Measurements from ENCODE around the gene ADGRG2.
"Not testable (repeated sequence)": the region's sequence is repeated elsewhere in the genome, so short reads cannot be mapped to it uniquely, and the experiment has no call there.

ADGRG2 gene

DNA sequence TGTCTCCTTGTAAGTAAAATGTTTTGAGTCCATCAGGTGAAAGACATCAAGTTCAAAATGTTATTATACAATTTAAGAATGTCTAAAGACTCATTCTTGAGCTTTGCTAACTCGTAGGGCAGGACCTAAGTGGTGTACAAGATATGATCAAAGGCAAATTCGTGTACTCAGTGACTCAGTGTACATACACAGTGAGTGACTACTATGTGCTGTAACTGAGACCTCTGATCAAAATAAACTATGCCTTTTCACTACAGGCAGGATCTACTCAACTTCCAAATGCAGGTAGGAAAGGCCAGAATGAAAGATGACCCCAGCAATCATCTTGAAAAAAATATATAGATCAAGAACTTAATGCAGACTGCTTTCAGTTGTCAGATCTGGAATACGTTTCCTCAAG is 49.9 kb downstream of the ADGRG2 start:
- no peaks in the 10 kb centered on the region for H3K9me3 ChIP-seq (ENCODE audit: control insufficient read depth, low read length)
- peaks cover 8% of the 10 kb centered on the region for H3K4me1 ChIP-seq (ENCODE audit: control insufficient read depth, insufficient read depth, low read length)
- no peaks in the 10 kb centered on the region for H3K27me3 ChIP-seq (ENCODE audit: control insufficient read depth, insufficient read depth, low read length)

DNA sequence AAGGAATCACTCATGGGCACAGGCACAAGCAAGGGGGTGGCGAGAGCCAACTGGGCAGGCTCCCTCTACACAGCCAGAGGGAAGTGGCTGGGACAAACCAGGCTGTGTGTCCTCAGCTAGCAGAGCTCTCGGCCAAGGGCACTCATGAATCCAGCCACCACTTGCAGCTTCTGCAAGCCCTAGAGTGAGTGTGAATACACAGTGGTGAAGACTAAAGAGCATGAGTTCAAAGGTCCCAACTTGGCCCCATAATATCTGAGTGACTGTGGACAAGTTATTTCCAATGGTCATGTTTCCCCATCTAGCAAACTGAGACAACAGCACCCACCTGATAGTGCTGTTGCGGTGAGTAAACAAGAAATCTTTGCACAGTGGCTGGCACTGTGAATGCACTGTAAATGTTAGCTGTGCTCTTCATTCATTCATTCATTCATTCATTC is 51.7 kb downstream of the ADGRG2 start:
- Histone ChIP-seq H3K9me3 (ENCODE audit: control insufficient read depth, low read length) (no peaks in the 10 kb centered on the region), H3K4me3 (ENCODE audit: low read length) (no peak overlapping the region), H3K9ac (ENCODE audit: low read length) (no peak overlapping the region), H3K27me3 (ENCODE audit: control insufficient read depth, insufficient read depth, low read length) (no peaks in the 10 kb centered on the region), H3K4me1 (ENCODE audit: control insufficient read depth, insufficient read depth, low read length) (peaks cover 8% of the 10 kb centered on the region), H3K36me3 (ENCODE audit: control insufficient read depth, insufficient read depth, low read length) (no peaks in the 10 kb centered on the region)

More for the DNA sequence above, 49.9 kb downstream of the ADGRG2 start:
- Histone ChIP-seq H3K36me3 (ENCODE audit: control insufficient read depth, insufficient read depth, low read length) (no peaks in the 10 kb centered on the region), H3K9ac (ENCODE audit: low read length) (no peak overlapping the region), H3K4me3 (ENCODE audit: low read length) (no peak overlapping the region)

DNA sequence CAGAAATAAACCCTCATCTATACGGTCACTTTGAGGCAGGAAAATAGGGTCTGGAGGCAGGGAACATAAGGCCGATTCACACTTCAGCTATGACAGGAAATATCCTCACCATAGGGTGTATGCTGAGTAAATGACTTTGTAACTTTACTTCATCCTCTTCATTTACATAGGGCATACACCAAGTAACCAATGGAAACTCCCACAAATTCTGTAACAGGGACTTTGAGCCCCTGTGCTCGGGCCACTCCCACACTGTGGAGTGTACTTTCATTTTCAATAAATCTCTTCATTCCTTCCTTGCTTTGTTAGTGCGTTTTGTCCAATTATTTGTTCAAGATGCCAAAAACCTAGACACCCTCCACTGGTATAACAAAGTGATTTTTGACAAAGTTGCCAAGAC is 55.3 kb downstream of the ADGRG2 start:
- not testable (repeated sequence) for H3K27me3 ChIP-seq (ENCODE audit: control insufficient read depth, insufficient read depth, low read length); H3K9me3 ChIP-seq (ENCODE audit: control insufficient read depth, low read length); H3K4me3 ChIP-seq (ENCODE audit: low read length); H3K36me3 ChIP-seq (ENCODE audit: control insufficient read depth, insufficient read depth, low read length); H3K9ac ChIP-seq (ENCODE audit: low read length)
- H3K4me1 ChIP-seq (ENCODE audit: control insufficient read depth, insufficient read depth, low read length): peaks cover 12% of the 10 kb centered on the region

DNA sequence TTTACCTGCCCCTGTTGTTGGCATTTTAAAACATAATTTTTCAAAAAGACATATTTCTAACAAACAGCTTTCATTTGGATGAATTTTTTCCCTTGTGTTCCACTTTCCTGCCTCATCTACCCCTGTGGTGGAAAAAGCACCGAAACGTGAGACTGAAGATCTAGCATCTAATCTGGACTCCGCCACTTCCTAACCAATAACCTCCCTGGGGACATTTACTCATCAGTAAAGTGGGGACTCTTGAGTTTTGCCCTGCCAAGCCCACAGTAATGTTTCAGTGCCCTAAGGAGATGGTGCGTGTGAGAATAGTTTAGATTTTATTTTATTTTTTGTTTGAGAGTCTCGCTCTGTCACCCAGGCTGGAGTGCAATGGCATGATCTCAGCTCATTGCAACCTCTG is 56.7 kb downstream of the ADGRG2 start:
- no peaks in the 10 kb centered on the region for H3K36me3 ChIP-seq (ENCODE audit: control insufficient read depth, insufficient read depth, low read length)
- no peak overlapping the region for H3K4me3 ChIP-seq (ENCODE audit: low read length)
- H3K9me3 ChIP-seq (ENCODE audit: control insufficient read depth, low read length): no peaks in the 10 kb centered on the region
- peaks cover 9% of the 10 kb centered on the region for H3K4me1 ChIP-seq (ENCODE audit: control insufficient read depth, insufficient read depth, low read length)
- no peaks in the 10 kb centered on the region for H3K27me3 ChIP-seq (ENCODE audit: control insufficient read depth, insufficient read depth, low read length)
- H3K9ac ChIP-seq (ENCODE audit: low read length): no peak overlapping the region

DNA sequence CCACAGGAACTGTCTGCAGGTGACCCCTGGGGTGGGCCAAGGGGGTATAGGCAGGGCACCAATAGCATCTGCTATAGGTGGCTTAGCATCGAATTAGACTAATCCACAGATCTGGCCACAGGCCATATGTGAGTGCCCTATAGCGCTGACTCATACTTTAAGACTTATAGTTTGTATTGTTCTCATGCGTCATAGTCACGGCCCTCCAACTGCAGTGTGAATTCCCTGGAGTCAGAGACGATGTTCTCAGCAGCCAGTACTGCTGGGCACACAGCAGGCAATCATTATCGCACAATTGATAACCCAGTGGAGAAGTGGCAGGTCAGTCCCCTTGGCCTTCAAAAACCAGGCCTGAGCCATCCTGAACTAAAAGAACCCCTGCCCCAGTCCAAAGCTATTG is 58.1 kb downstream of the ADGRG2 start:
- peaks cover 5% of the 10 kb centered on the region for H3K4me1 ChIP-seq (ENCODE audit: control insufficient read depth, insufficient read depth, low read length)
- no peaks in the 10 kb centered on the region for H3K27me3 ChIP-seq (ENCODE audit: control insufficient read depth, insufficient read depth, low read length)
- H3K9ac ChIP-seq (ENCODE audit: low read length): no peak overlapping the region
- H3K36me3 ChIP-seq (ENCODE audit: control insufficient read depth, insufficient read depth, low read length): no peaks in the 10 kb centered on the region
- H3K9me3 ChIP-seq (ENCODE audit: control insufficient read depth, low read length): no peaks in the 10 kb centered on the region
- no peak overlapping the region for H3K4me3 ChIP-seq (ENCODE audit: low read length)

DNA sequence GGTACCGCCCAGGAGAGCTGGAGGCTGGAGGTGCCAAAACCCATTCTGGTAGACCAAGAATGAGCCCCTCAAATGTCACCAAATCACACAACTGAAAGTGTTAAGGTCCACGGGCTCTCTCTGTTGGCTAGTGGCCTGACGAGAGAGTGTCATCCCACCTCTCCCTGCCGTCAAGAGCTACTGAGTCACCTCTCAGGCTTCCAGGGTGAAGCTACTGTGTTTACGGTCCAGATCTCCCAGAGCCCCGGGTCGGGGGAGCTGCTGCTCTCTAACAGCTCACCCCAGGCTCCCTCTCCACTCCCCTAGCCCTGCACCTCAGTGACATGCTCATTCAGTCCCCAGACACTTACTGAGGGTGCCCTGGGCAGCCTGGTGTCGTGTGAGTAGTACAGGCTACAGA is 59.2 kb downstream of the ADGRG2 start:
- Histone ChIP-seq H3K36me3 (ENCODE audit: control insufficient read depth, insufficient read depth, low read length) (no peaks in the 10 kb centered on the region), H3K9me3 (ENCODE audit: control insufficient read depth, low read length) (no peaks in the 10 kb centered on the region), H3K4me3 (ENCODE audit: low read length) (no peak overlapping the region), H3K27me3 (ENCODE audit: control insufficient read depth, insufficient read depth, low read length) (no peaks in the 10 kb centered on the region), H3K4me1 (ENCODE audit: control insufficient read depth, insufficient read depth, low read length) (peaks cover 5% of the 10 kb centered on the region), H3K9ac (ENCODE audit: low read length) (no peak overlapping the region)

DNA sequence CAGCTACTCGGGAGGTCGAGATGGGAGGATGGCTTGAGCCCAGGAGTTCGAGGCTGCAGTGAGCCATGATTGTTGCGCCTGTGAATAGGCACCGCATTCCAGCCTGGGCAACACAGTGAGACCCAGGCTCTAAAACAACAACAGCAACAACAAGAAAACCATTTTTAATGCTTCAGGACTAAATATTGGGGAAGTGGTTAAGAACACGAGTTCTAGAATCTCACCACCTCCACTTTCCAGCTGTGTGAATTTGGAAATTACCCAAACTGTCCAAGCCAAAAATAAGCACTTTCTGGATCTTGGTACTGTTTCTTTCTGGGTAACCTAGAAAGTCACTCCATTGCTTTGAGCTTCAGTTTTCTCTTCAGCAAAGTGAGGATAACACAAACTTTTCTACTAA is 63.2 kb downstream of the ADGRG2 start:
- Histone ChIP-seq H3K9ac (ENCODE audit: low read length) (no peak overlapping the region), H3K36me3 (ENCODE audit: control insufficient read depth, insufficient read depth, low read length) (no peaks in the 10 kb centered on the region), H3K4me1 (ENCODE audit: control insufficient read depth, insufficient read depth, low read length) (no peaks in the 10 kb centered on the region), H3K9me3 (ENCODE audit: control insufficient read depth, low read length) (no peaks in the 10 kb centered on the region), H3K27me3 (ENCODE audit: control insufficient read depth, insufficient read depth, low read length) (no peaks in the 10 kb centered on the region), H3K4me3 (ENCODE audit: low read length) (no peak overlapping the region)

DNA sequence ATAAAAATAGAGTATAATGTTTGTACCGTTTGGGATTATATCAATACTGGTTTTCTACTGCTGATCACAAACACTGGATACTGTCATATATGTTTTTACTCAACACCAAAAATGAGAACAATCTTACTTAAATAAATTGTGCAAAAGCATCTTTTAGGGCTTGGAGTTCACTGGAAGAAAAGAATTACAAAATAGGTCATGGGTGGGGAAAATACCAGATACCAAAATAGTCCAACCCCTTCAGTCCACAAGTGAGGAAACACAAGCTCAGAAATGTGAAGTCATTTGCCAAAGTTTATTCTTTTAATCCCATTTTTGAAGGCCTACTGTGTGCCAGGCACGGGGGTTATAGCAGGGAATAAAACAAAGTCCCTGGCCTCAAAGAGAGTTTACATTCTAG is 64.4 kb downstream of the ADGRG2 start:
- no peak overlapping the region for H3K9ac ChIP-seq (ENCODE audit: low read length)
- H3K4me3 ChIP-seq (ENCODE audit: low read length): no peak overlapping the region
- no peaks in the 10 kb centered on the region for H3K9me3 ChIP-seq (ENCODE audit: control insufficient read depth, low read length)
- no peaks in the 10 kb centered on the region for H3K36me3 ChIP-seq (ENCODE audit: control insufficient read depth, insufficient read depth, low read length)
- no peaks in the 10 kb centered on the region for H3K4me1 ChIP-seq (ENCODE audit: control insufficient read depth, insufficient read depth, low read length)
- no peaks in the 10 kb centered on the region for H3K27me3 ChIP-seq (ENCODE audit: control insufficient read depth, insufficient read depth, low read length)

DNA sequence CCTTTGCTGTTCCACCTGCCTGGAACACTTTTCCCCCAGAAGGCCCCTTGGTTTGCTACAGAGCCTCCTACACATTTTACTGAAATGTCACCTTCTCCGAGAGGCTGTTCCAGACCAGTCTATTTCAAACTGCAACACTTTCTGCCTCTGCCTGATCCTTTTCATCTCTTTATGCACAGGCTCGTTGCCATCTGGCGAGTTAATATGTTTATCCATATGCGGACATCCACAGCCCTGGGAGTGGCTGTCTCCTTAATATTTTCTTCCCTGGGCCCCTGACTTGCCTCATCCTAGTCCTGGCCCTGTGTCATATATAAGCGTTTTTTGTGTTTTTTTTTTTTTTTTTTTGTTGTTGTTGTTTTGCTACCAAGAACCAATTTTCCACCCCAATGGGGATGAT is 73.2 kb downstream of the ADGRG2 start:
- no peaks in the 10 kb centered on the region for H3K27me3 ChIP-seq (ENCODE audit: control insufficient read depth, insufficient read depth, low read length)
- peaks cover 4% of the 10 kb centered on the region for H3K4me1 ChIP-seq (ENCODE audit: control insufficient read depth, insufficient read depth, low read length)
- no peak overlapping the region for H3K4me3 ChIP-seq (ENCODE audit: low read length)
- H3K36me3 ChIP-seq (ENCODE audit: control insufficient read depth, insufficient read depth, low read length): no peaks in the 10 kb centered on the region
- no peaks in the 10 kb centered on the region for H3K9me3 ChIP-seq (ENCODE audit: control insufficient read depth, low read length)
- no peak overlapping the region for H3K9ac ChIP-seq (ENCODE audit: low read length)

DNA sequence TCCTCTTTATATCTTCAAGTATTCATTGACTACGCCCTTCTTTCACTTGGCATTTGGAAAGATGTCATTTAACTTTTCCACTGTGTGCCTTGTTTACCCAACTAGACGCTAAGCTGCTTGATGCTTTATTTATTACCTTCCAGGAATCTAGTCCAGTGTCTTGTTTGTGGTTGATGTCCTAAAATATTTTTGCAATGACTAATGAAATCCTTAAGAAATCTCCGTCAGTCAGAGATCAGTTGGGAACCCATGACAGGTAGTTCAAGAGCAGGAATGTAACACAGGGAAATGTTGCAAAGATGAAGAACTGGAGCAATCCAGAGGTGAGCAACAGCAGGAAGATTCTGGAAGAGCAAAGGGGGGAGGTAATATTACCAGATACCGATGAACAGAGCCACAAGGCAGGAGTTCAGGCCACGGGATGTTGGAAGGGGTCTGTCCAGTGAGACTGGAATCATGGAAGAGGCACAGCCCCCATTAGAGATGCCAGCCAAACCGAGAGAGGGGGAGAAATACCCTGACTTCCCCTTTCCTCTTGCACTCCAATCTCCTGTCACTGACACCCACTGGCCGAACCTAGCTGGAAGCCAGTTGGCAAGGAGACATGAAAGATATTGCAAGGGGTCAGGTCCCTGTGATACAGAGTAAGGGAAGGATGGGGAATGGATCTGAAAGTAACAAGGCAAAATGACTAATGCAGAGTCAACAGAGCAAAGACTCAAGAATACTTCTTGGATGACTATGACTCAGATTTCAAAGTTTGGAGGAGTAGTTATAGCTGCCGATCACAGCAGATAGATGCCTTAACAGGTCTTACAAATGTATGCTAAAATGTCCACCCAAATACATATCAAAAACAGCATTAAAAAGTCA is 75.7 kb downstream of the ADGRG2 start:
- Histone ChIP-seq H3K4me1 (ENCODE audit: control insufficient read depth, insufficient read depth, low read length) (peaks cover 4% of the 10 kb centered on the region), H3K27me3 (ENCODE audit: control insufficient read depth, insufficient read depth, low read length) (no peaks in the 10 kb centered on the region), H3K4me3 (ENCODE audit: low read length) (no peak overlapping the region), H3K9ac (ENCODE audit: low read length) (no peak overlapping the region), H3K36me3 (ENCODE audit: control insufficient read depth, insufficient read depth, low read length) (no peaks in the 10 kb centered on the region), H3K9me3 (ENCODE audit: control insufficient read depth, low read length) (no peaks in the 10 kb centered on the region)

DNA sequence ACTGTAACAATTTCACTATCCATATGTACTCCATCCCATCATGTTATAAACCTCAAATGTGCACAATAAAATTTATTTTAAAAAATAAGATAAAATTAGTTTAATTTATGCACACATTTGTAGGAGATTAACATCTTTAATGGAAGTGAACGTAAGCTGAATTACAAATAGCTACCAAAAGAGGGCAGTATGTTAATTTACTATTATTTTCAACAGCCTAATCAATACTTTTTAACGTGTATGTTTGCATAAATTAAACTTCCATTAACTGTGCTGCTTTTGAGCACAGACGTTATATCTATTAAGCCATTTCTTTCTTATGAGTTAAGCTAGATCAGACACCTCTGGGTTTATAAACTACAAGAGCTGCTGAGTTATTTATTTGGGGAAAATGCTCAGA is 81.9 kb downstream of the ADGRG2 start:
- Histone ChIP-seq H3K4me1 (ENCODE audit: control insufficient read depth, insufficient read depth, low read length) (no peaks in the 10 kb centered on the region), H3K36me3 (ENCODE audit: control insufficient read depth, insufficient read depth, low read length) (no peaks in the 10 kb centered on the region), H3K9me3 (ENCODE audit: control insufficient read depth, low read length) (no peaks in the 10 kb centered on the region), H3K4me3 (ENCODE audit: low read length) (no peak overlapping the region), H3K27me3 (ENCODE audit: control insufficient read depth, insufficient read depth, low read length) (no peaks in the 10 kb centered on the region), H3K9ac (ENCODE audit: low read length) (no peak overlapping the region)

DNA sequence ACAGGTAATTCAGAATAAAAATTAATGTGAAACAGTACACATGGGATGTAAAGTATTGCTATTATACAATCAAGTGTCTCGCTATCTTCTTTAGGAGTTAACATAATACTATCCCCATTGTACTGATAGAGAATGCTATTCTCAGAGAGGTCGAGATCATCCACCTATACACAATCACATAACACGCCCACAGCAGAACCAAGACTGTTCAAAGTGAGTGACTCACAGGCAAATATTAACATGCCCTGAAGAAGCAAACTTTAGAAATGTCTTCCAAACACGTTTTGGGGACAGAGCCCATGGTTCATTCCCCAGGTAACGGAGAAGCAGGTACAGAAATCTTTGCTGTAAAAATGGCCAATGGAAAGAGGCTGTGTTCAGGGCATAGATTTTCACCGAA is 88.2 kb downstream of the ADGRG2 start:
- Histone ChIP-seq H3K9me3 (ENCODE audit: control insufficient read depth, low read length) (no peaks in the 10 kb centered on the region), H3K9ac (ENCODE audit: low read length) (no peak overlapping the region), H3K4me1 (ENCODE audit: control insufficient read depth, insufficient read depth, low read length) (peaks cover 3% of the 10 kb centered on the region), H3K36me3 (ENCODE audit: control insufficient read depth, insufficient read depth, low read length) (no peaks in the 10 kb centered on the region), H3K4me3 (ENCODE audit: low read length) (no peak overlapping the region), H3K27me3 (ENCODE audit: control insufficient read depth, insufficient read depth, low read length) (no peaks in the 10 kb centered on the region)

DNA sequence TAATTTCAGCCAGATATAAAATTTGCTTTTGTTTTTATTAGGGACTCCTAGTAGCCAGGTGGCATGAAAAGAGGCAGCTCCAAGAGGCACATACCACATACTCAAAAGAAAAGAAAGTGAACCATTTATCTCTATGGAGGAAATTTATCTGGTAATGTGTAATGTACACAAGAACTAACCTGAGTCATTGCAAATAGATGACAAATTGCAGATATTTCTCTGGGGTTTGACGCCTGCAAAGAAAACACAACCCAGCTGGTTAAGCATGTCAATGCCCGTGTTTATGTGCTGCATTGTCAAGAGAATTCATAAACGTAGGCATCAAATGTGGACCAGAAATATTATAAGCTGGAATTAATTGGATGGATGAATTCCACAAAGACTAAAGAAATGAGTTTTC is 91.5 kb downstream of the ADGRG2 start:
- peaks cover 3% of the 10 kb centered on the region for H3K4me1 ChIP-seq (ENCODE audit: control insufficient read depth, insufficient read depth, low read length)
- no peak overlapping the region for H3K9ac ChIP-seq (ENCODE audit: low read length)
- H3K4me3 ChIP-seq (ENCODE audit: low read length): no peak overlapping the region
- H3K9me3 ChIP-seq (ENCODE audit: control insufficient read depth, low read length): no peaks in the 10 kb centered on the region
- H3K27me3 ChIP-seq (ENCODE audit: control insufficient read depth, insufficient read depth, low read length): no peaks in the 10 kb centered on the region
- H3K36me3 ChIP-seq (ENCODE audit: control insufficient read depth, insufficient read depth, low read length): no peaks in the 10 kb centered on the region
